GM23248 (cell line): ENCODE results near the gene C1QTNF6.

Experiments used
- EZH2 ChIP-seq: fragments of 200-600 bp; sonication (generic); IDR thresholded peaks from 2 replicates; pipeline ENCODE4 v1.6.1; 2018; ENCODE audit warnings: antibody characterized with exemption, mild to moderate bottlenecking; ENCODE audit not compliant: insufficient read depth, poor library complexity, severe bottlenecking
- EZH2phosphoT487 ChIP-seq: fragments of 200-600 bp; sonication (generic); IDR thresholded peaks from 2 replicates; pipeline ENCODE4 v1.6.1; 2018; ENCODE audit warnings: antibody characterized with exemption, moderate library complexity, mild to moderate bottlenecking, low read depth; ENCODE audit not compliant: insufficient read depth

GRCh38 chr22:37167176-37167980 lies 20.7 kb downstream of the C1QTNF6 start:
- TF ChIP-seq EZH2 (no peak), EZH2phosphoT487 (no peak)
